HFF-Myc (cell line): Measurements from ENCODE around the gene TAPBP.

Experiments used
- DNase-seq: peaks from one replicate; pipeline ENCODE4 v3.0.0-alpha.2; 2011; ENCODE audit warnings: low read depth; ENCODE audit errors: extremely low read depth
- H3K4me3 ChIP-seq: replicated peaks from 2 replicates; pipeline ENCODE4 v1.5.1; 2011; ENCODE audit warnings: low read depth, mild to moderate bottlenecking, control low read depth, low read length
- CTCF ChIP-seq: IDR thresholded peaks from 2 replicates; pipeline ENCODE4 v1.5.1; 2012; ENCODE audit warnings: mild to moderate bottlenecking, low read depth, low read length, control low read depth; ENCODE audit errors: missing control alignments

TAPBP gene

GRCh38 chr6:33295621-33296369 is 18.1 kb downstream of the TAPBP start:
- no peak for TF ChIP-seq CTCF
- H3K4me3 ChIP-seq: no peak overlapping the region
- no peak for DNase-seq

GRCh38 chr6:33294086-33294823 is 19.6 kb downstream of the TAPBP start:
- no peak for TF ChIP-seq CTCF
- no peak overlapping the region for H3K4me3 ChIP-seq
- no peak for DNase-seq

GRCh38 chr6:33292996-33293682 is 20.7 kb downstream of the TAPBP start:
- no peak for TF ChIP-seq CTCF

GRCh38 chr6:33290459-33290858 is 23.4 kb downstream of the TAPBP start:
- H3K4me3 ChIP-seq: peak overlapping the region; percentile 77
- TF ChIP-seq CTCF: no peak
- no peak for DNase-seq

More at GRCh38 chr6:33292996-33293682, 20.7 kb downstream of the TAPBP start:
- no peak overlapping the region for H3K4me3 ChIP-seq
- no peak for DNase-seq

- no peak for TF ChIP-seq CTCF
- H3K4me3 ChIP-seq: peak overlapping the region; percentile 77
- no peak for DNase-seq
Measured at GRCh38 chr6:33289784-33290315, 24.0 kb downstream of the TAPBP start.

- TF ChIP-seq CTCF: no peak
- peak; percentile 73 for DNase-seq
Measured at GRCh38 chr6:33288921-33289783, 24.7 kb downstream of the TAPBP start, which contains the start of the genes PFDN6 and WDR46. Gene PFDN6 (plus strand): TSS chr6:33289601. CDS start chr6:33289857, 256 bp downstream. Gene WDR46 (minus strand): TSS chr6:33289239. CDS start chr6:33289170, 69 bp downstream.

More at GRCh38 chr6:33288921-33289783, 24.7 kb downstream of the TAPBP start, which contains the start of the genes PFDN6 and WDR46:
- H3K4me3 ChIP-seq: peak within 1 kb of the TSS; percentile 77
